ENCODE measurements around the gene NKRF.

Gene NKRF

DNA sequence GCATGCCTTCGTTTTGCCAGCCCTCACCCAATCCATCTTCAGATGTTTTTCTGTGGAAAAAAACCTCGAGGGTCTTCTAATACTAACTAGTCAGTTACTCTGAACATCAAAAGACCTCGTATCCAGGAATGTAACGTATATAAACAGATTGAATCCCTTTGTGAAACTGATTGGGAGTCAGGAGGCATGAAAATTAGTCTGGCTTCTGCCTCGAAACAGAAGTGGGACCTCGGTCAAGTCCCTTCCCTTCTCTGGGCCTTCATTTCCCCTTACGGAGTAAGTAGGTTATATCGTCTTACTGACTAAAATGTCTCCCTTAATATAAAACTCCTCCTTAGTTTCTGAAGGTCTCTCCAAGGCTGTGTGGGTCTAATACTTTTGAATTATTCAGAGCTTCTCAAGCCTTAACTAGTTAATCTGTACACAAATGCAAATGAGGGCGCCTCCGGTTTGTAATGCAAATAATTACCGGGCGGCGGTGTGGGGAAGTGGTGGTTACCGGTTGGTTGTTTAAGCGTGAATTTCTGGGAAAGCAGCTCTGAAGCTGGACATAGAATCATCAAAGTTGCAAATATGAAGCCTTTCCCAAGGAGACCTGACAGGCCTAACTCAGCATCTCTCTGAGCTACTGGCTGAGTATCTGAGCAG, 11.4 kb upstream of the NKRF start:
- DNase-seq (ENCODE audit: extremely low read depth, low read depth) = no peak
- no peak for TF ChIP-seq CTCF (IDR thresholded peaks at IDR 0.05; ENCODE audit: low read depth, low read length, missing control alignments)
- H3K4me3 ChIP-seq (replicated peaks; ENCODE audit: low read depth, low read length) = no peak overlapping the region

GRCh38 chrX:119614776-119615175, 8.6 kb upstream of the NKRF start:
- TF ChIP-seq CTCF (IDR thresholded peaks at IDR 0.05; ENCODE audit: low read depth, low read length, missing control alignments) = no peak
- no peak for DNase-seq (ENCODE audit: extremely low read depth, low read depth)
- H3K4me3 ChIP-seq (replicated peaks; ENCODE audit: low read depth, low read length) = no peak overlapping the region

- peak overlapping the region; percentile 69 for H3K4me3 ChIP-seq (replicated peaks; ENCODE audit: low read depth, low read length)
- DNase-seq (ENCODE audit: extremely low read depth, low read depth) = no peak
- TF ChIP-seq CTCF (IDR thresholded peaks at IDR 0.05; ENCODE audit: low read depth, low read length, missing control alignments) = no peak
Measured at GRCh38 chrX:119607018-119607389, 780 bp upstream of the NKRF start.

DNA sequence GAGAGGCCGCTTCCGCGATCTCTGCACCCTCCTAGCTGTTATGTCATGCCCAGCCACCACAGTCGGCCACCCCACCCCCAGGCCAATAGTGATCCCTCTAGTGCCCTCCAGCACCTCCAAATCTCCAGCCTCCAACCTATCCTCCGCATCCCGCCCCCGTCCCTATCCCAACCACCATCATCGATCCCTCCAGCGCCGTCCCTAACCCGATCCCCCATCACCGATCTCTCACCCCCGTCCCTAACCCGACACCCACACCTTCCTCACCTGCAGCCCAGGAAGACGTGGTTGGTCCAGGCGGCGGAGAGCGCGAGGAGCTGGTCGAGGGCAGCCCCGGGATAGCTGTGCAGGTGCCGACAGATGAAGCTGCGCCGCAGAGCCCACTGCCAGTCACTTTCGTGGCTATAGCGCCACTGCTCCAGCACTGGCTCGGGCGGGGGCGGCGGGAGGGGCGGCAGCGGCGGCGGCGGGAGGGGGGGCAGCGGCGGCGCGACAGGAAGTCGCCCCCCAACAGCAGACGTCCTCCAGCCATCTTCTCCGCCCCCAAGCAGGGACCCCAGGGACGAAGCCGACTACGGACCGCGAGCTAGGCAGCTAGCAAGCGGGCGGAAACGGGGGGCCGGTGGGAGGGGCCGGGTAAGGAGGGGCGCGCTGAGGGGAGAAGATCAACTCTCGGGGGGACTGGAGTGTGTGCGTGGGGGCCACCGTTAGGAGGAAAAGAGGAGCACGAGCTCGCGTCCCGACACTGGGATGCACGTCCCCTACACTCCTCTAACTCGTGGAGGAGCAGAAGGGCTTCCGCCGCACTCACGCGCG, 552 bp downstream of the NKRF start:
- no peak for TF ChIP-seq CTCF (IDR thresholded peaks at IDR 0.05; ENCODE audit: low read depth, low read length, missing control alignments)
- H3K4me3 ChIP-seq (replicated peaks; ENCODE audit: low read depth, low read length) = peak overlapping the region; percentile 69
- DNase-seq (ENCODE audit: extremely low read depth, low read depth) = no peak

- TF ChIP-seq CTCF (IDR thresholded peaks at IDR 0.05; ENCODE audit: low read depth, low read length, missing control alignments) = no peak
- DNase-seq (ENCODE audit: extremely low read depth, low read depth) = no peak
- peak overlapping the region; percentile 69 for H3K4me3 ChIP-seq (replicated peaks; ENCODE audit: low read depth, low read length)
Measured at GRCh38 chrX:119604766-119605463, 1.3 kb downstream of the NKRF start.

DNA sequence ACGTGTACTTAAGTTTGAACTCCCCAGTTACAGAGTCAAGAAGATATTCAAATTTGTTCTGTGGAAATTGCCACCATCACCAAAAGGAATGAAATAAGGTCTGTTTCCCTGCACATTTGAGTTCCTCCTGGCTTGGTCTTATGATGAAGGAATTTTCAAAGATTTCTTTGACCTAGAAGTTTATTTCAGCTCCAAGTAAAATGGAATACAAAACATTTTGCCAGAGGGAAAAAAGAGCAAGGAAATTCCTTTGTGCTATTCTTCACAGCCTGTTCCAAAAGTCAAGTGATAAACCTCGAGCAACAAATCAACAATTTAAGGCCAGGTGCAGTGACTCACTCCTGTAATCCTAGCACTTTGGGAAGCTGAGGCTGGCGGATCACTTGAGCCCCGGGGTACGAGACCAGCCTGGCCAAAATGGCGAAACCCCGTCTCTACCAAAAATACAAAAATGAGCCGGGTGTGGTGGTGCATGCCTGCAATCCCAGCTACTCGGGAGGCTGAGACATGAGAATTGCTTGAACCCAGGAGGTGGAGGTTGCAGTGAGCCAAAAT, 3.4 kb downstream of the NKRF start:
- no peak overlapping the region for H3K4me3 ChIP-seq (replicated peaks; ENCODE audit: low read depth, low read length)
- DNase-seq (ENCODE audit: extremely low read depth, low read depth) = no peak
- TF ChIP-seq CTCF (IDR thresholded peaks at IDR 0.05; ENCODE audit: low read depth, low read length, missing control alignments) = no peak
